Measurements from ENCODE around the gene GYS2. TPM values are rescaled to one million over a fixed set of nuclear protein-coding genes. Genes with fewer than 3 reads are reported as not detected.
A peak's percentile ranks its signal among the peaks of the same experiment; 100 is the strongest.

Gene GYS2
- total RNA-seq, 1 donor from 2014 or later, result not detected

GRCh38 chr12:21634245-21634644 is 29.6 kb upstream of the GYS2 start:
- Histone ChIP-seq H3K27me3 (ENCODE audit: control insufficient read depth, insufficient read depth, low read length) (no peaks in the 10 kb centered on the region), H3K4me3 (ENCODE audit: low read depth, low read length) (no peak overlapping the region), H3K36me3 (ENCODE audit: control insufficient read depth, insufficient read depth, low read length) (peaks cover 2% of the 10 kb centered on the region)
- TF ChIP-seq, protein P1, sequence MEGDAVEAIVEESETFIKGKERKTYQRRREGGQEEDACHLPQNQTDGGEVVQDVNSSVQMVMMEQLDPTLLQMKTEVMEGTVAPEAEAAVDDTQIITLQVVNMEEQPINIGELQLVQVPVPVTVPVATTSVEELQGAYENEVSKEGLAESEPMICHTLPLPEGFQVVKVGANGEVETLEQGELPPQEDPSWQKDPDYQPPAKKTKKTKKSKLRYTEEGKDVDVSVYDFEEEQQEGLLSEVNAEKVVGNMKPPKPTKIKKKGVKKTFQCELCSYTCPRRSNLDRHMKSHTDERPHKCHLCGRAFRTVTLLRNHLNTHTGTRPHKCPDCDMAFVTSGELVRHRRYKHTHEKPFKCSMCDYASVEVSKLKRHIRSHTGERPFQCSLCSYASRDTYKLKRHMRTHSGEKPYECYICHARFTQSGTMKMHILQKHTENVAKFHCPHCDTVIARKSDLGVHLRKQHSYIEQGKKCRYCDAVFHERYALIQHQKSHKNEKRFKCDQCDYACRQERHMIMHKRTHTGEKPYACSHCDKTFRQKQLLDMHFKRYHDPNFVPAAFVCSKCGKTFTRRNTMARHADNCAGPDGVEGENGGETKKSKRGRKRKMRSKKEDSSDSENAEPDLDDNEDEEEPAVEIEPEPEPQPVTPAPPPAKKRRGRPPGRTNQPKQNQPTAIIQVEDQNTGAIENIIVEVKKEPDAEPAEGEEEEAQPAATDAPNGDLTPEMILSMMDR (IDR thresholded peaks at IDR 0.05; ENCODE audit: insufficient read depth, low read length, severe bottlenecking), result no peak
- FAIRE-seq (no peak), DNase-seq (ENCODE audit: low read depth) (no peak)

DNA sequence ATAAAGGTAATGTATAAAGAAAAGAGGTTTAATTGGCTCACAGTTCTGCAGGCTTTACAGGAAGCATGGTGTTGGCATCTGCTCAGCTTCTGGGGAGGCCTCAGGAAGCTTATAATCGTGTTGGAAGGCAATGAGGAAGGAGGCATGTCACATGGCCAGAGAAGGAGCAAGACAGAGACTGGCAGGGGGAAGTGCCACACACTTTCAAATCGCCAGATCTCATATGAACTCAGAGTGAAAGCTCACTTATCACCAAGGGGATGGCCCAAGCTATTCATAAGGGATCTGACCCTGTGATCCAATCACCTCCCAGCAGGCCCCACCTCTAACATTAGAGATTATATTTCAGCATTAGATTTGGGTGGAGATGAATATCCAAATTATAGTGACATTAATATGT is 26.7 kb upstream of the GYS2 start:
- DNase-seq (ENCODE audit: low read depth) (no peak), FAIRE-seq (no peak)
- H3K27me3 ChIP-seq (ENCODE audit: control insufficient read depth, insufficient read depth, low read length), result no peaks in the 10 kb centered on the region
- H3K36me3 ChIP-seq (ENCODE audit: control insufficient read depth, insufficient read depth, low read length), result no peaks in the 10 kb centered on the region
- TF ChIP-seq, protein P1 (IDR thresholded peaks at IDR 0.05; ENCODE audit: insufficient read depth, low read length, severe bottlenecking), result no peak
- no peak overlapping the region for H3K4me3 ChIP-seq (ENCODE audit: low read depth, low read length)

- TF ChIP-seq, protein P1 (IDR thresholded peaks at IDR 0.05; ENCODE audit: insufficient read depth, low read length, severe bottlenecking), result no peak
- Histone ChIP-seq H3K4me3 (ENCODE audit: low read depth, low read length) (no peak overlapping the region), H3K27me3 (ENCODE audit: control insufficient read depth, insufficient read depth, low read length) (no peaks in the 10 kb centered on the region), H3K36me3 (ENCODE audit: control insufficient read depth, insufficient read depth, low read length) (no peaks in the 10 kb centered on the region)
- no peak for FAIRE-seq
- DNase-seq (ENCODE audit: low read depth), result no peak
Measured at GRCh38 chr12:21627924-21628323, 23.3 kb upstream of the GYS2 start.

DNA sequence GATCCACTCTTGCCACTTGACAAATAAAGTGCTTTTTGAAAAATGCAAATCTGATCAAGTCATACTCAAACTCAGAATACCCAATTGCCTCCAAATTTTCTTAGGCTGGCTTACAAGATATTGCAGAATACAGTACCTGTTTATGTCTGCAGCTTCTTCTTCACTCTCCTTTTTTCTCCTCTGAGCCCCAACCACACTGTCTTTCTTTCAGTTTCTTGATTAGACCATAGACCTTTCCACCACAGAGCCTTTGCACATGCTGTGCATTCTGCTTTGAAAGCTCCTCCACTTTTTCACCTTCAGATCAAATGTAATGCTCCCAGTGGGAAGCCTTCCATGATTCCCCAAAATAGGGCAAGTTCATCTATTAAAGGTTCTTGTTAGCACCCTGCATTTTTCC is 13.9 kb upstream of the GYS2 start:
- Histone ChIP-seq H3K27me3 (ENCODE audit: control insufficient read depth, insufficient read depth, low read length) (no peaks in the 10 kb centered on the region), H3K36me3 (ENCODE audit: control insufficient read depth, insufficient read depth, low read length) (no peaks in the 10 kb centered on the region), H3K4me3 (ENCODE audit: low read depth, low read length) (no peak overlapping the region)
- DNase-seq (ENCODE audit: low read depth) (no peak), FAIRE-seq (no peak)
- TF ChIP-seq, protein P1 (IDR thresholded peaks at IDR 0.05; ENCODE audit: insufficient read depth, low read length, severe bottlenecking), result no peak

- FAIRE-seq, result no peak
- TF ChIP-seq, protein P1 (IDR thresholded peaks at IDR 0.05; ENCODE audit: insufficient read depth, low read length, severe bottlenecking), result no peak
- Histone ChIP-seq H3K27me3 (ENCODE audit: control insufficient read depth, insufficient read depth, low read length) (no peaks in the 10 kb centered on the region), H3K36me3 (ENCODE audit: control insufficient read depth, insufficient read depth, low read length) (no peaks in the 10 kb centered on the region), H3K4me3 (ENCODE audit: low read depth, low read length) (no peak overlapping the region)
- DNase-seq (ENCODE audit: low read depth), result no peak
Measured at GRCh38 chr12:21617030-21617429, 12.4 kb upstream of the GYS2 start.

GRCh38 chr12:21615431-21615830 is 10.8 kb upstream of the GYS2 start:
- TF ChIP-seq, protein P1 (IDR thresholded peaks at IDR 0.05; ENCODE audit: insufficient read depth, low read length, severe bottlenecking), result no peak
- Histone ChIP-seq H3K4me3 (ENCODE audit: low read depth, low read length) (no peak overlapping the region), H3K27me3 (ENCODE audit: control insufficient read depth, insufficient read depth, low read length) (no peaks in the 10 kb centered on the region), H3K36me3 (ENCODE audit: control insufficient read depth, insufficient read depth, low read length) (no peaks in the 10 kb centered on the region)
- FAIRE-seq (no peak), DNase-seq (ENCODE audit: low read depth) (peak; percentile 35)
